Measurements from ENCODE around the gene USP6NL. TPM values are rescaled to one million over a fixed set of nuclear protein-coding genes. Genes with fewer than 3 reads are reported as not detected.

The USP6NL gene
- total and polyA plus RNA-seq, 9 of the 15 experiments (the other 6 are each of a cell fraction or from before 2014, with no cell fraction given), result 3.2 to 26.6 (median 19.8) TPM

DNA sequence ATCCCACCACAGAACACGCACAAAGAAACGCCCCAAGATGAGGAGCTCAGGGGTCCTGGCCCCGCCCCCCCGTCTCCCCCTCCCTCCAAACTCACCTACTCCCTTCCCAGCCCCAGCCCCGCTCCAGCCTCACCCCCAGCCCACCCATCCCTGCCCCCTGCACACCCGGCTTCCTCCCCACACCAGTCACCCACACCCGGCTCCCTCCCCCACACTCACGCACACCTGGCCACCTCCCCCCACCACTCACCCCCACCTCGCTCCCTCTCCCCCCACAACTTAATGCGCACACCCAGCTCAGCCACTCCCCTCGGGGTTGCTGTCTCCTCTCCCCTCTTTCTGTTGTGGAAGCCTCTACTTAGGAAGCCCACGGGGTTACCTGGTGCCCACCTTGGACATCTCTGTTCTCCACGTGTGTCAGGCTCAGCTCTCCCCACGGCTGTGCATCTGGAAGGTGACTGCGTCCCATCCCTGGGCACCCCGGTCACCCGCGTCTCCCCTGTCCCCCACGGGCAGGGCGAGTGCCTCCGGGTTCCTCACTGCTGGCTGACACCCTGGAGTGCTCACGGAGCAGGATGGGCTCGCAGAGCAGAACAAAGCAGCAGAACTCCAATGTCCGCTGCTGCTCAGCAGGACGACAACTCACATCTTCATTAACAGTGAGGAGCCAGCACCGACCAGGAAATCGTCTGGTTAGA, 166.8 kb downstream of the USP6NL start:
- no peak overlapping the region for H3K4me2 ChIP-seq (ENCODE audit: insufficient read depth, low read length)

More for the DNA sequence above, 166.8 kb downstream of the USP6NL start:
- H4K20me1 ChIP-seq (replicated peaks; ENCODE audit: control insufficient read depth, insufficient read depth, low read length), result no peaks in the 10 kb centered on the region
- no peaks in the 10 kb centered on the region for H3K9me1 ChIP-seq (ENCODE audit: control insufficient read depth, insufficient read depth, low read length)
- no peaks in the 10 kb centered on the region for H3K27me3 ChIP-seq (ENCODE audit: control insufficient read depth in 2 of 2, insufficient read depth in 2 of 2, low read length in 2 of 2)
- H2AFZ ChIP-seq (ENCODE audit: low read depth, low read length), result no peak overlapping the region
- no peaks in the 10 kb centered on the region for H3K9me3 ChIP-seq (replicated peaks; ENCODE audit: control insufficient read depth, insufficient read depth, low read depth, low read length)
- DNase-seq (ENCODE audit: extremely low read depth in 1 of 4, low spot score in 3 of 4) (no peak), ATAC-seq (no peak), FAIRE-seq (no peak)
- WGBS (ENCODE audit: insufficient coverage, low coverage, missing lambda C conversion rate), result 63% methylated on average over 17 of the region's 27 CpGs
- no peak for TF ChIP-seq ZNF217 (CRISPR knock-in tag; IDR thresholded peaks at IDR 0.05)
- no peak for TF ChIP-seq ZC3H4 (CRISPR knock-in tag; IDR thresholded peaks at IDR 0.05; ENCODE audit: borderline replicate concordance)
- TF ChIP-seq ZKSCAN8 (CRISPR knock-in tag; IDR thresholded peaks at IDR 0.05), result no peak
- TF ChIP-seq, protein P1, sequence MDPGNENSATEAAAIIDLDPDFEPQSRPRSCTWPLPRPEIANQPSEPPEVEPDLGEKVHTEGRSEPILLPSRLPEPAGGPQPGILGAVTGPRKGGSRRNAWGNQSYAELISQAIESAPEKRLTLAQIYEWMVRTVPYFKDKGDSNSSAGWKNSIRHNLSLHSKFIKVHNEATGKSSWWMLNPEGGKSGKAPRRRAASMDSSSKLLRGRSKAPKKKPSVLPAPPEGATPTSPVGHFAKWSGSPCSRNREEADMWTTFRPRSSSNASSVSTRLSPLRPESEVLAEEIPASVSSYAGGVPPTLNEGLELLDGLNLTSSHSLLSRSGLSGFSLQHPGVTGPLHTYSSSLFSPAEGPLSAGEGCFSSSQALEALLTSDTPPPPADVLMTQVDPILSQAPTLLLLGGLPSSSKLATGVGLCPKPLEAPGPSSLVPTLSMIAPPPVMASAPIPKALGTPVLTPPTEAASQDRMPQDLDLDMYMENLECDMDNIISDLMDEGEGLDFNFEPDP (CRISPR knock-in tag; IDR thresholded peaks at IDR 0.05), result no peak
- no peak for TF ChIP-seq NCOA2 (IDR thresholded peaks at IDR 0.05; ENCODE audit: partially characterized antibody in 2 of 2)
- TF ChIP-seq ZNF507 (tag; conservative IDR thresholded peaks at IDR 0.05), result no peak
- no peak for TF ChIP-seq HMG20A (CRISPR knock-in tag; conservative IDR thresholded peaks at IDR 0.05)
- TF ChIP-seq NKRF (IDR thresholded peaks at IDR 0.05; ENCODE audit: borderline replicate concordance), result no peak
- CTCF ChIA-PET (ENCODE audit: low intra/inter-chr PET ratio), result no interaction called here
- in situ Hi-C loops (cut with MboI), result no loop called here
- BruUV-seq (replicated peaks), result no TSS peak
- H3K27ac ChIP-seq (ENCODE audit: extremely low read depth, low read depth, low read length), result no peak overlapping the region
- peaks cover 16 to 27% of the 10 kb centered on the region in 2 experiments; a peak in 4 of 5 replicates for H3K4me1 ChIP-seq (replicated peaks in 1 of 2; ENCODE audit: control insufficient read depth in 2 of 2, insufficient read depth in 2 of 2, low read length in 2 of 2)
- H3K9ac ChIP-seq (ENCODE audit: insufficient read depth in 1 of 2, low read depth in 2 of 2, low read length in 2 of 2), result no peak overlapping the region
- H3K36me3 ChIP-seq (ENCODE audit: control insufficient read depth, insufficient read depth, low read length), result no peaks in the 10 kb centered on the region
- no peaks in the 10 kb centered on the region for H3K79me2 ChIP-seq (ENCODE audit: control insufficient read depth, insufficient read depth, low read length)
- intact Hi-C loops (cut with micrococcal nuclease), result no loop called here
- POLR2A ChIA-PET, result no interaction called here
- H3K4me3 ChIP-seq, result no peak overlapping the region
